Measurements from ENCODE around the gene NSMF.

NSMF gene

DNA sequence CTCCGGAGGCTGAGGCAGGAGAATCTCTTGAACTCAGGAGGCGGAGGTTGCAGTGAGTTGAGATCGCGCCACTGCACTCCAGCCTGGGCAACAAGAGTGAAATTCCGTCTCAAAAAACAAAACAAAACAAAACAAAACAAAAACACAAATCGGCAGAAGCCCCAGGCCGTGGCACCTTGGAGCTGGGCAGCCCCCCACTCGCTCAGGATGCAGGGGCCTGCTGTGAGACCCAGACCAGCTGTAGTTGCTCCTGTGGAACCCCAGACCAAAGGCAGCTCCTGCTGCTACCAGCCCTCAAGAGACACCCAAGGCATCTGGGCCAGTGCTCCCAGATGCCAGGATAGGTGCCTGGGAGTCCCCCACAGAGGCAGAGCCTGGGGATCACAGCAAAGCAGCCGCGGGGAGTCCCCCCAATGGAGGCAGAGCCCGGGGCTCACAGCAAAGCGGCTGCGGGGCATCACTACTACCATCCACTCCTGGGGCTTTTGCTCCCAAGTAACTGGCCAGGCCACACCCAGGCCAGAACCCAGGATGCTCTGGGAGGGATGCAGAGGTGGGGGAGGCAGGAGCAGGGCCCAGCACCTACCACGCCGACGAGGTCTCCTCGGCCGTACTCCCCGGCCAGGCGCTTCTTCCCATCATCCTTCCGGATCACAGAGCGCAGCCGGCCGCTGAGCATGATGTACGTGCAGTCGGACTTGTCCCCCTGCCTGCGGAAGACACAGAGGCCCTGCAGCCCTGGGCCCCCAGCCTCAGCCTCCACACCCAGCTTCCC is 37.7 kb upstream of the NSMF start:
- H3K4me3 ChIP-seq (ENCODE audit: low read depth, low read length): no peak overlapping the region
- DNase-seq (ENCODE audit: low read depth, low spot score): no peak
- TF ChIP-seq, protein P1, sequence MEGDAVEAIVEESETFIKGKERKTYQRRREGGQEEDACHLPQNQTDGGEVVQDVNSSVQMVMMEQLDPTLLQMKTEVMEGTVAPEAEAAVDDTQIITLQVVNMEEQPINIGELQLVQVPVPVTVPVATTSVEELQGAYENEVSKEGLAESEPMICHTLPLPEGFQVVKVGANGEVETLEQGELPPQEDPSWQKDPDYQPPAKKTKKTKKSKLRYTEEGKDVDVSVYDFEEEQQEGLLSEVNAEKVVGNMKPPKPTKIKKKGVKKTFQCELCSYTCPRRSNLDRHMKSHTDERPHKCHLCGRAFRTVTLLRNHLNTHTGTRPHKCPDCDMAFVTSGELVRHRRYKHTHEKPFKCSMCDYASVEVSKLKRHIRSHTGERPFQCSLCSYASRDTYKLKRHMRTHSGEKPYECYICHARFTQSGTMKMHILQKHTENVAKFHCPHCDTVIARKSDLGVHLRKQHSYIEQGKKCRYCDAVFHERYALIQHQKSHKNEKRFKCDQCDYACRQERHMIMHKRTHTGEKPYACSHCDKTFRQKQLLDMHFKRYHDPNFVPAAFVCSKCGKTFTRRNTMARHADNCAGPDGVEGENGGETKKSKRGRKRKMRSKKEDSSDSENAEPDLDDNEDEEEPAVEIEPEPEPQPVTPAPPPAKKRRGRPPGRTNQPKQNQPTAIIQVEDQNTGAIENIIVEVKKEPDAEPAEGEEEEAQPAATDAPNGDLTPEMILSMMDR (IDR thresholded peaks at IDR 0.05; ENCODE audit: low read depth, low read length): no peak
- in situ Hi-C loops (cut with HindIII; ENCODE audit: low sequenced_read_pairs): no loop called here

DNA sequence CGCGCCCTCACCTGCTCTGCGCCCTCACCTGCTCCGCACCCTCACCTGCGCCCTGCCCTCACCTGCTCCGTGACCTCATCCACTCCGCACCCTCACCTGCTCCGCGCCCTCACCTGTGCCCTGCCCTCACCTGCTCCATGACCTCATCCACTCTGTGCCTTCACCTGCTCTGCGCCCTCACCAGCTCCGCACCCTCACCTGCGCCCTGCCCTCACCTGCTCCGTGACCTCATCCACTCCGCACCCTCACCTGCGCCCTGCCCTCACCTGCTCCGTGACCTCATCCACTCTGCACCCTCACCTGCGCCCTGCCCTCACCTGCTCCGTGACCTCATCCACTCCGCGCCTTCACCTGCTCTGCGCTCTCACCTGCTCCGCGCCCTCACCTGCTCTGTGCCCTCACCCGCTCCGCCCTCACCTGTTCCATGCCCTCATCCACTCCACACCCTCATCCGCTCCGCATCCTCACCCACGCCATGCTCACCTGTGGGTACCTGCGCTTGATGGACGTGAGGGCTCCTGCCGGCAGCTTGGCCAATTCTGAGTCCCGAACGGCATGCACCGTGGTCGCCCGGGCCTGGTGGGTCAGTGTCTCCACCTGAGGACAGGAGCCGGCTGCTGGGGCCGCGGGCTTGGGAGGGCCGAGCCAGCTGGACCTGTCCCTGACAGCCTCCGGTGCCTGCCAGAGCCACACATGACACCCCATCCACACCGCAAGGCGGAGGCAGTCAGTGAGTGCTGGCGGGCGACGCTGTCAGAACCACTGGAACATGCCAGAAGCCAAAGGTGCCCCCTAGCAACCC is 35.6 kb upstream of the NSMF start:
- in situ Hi-C loops (cut with HindIII; ENCODE audit: low sequenced_read_pairs): no loop called here
- TF ChIP-seq, protein P1 (IDR thresholded peaks at IDR 0.05; ENCODE audit: low read depth, low read length): no peak
- H3K4me3 ChIP-seq (ENCODE audit: low read depth, low read length): no peak overlapping the region
- DNase-seq (ENCODE audit: low read depth, low spot score): no peak

DNA sequence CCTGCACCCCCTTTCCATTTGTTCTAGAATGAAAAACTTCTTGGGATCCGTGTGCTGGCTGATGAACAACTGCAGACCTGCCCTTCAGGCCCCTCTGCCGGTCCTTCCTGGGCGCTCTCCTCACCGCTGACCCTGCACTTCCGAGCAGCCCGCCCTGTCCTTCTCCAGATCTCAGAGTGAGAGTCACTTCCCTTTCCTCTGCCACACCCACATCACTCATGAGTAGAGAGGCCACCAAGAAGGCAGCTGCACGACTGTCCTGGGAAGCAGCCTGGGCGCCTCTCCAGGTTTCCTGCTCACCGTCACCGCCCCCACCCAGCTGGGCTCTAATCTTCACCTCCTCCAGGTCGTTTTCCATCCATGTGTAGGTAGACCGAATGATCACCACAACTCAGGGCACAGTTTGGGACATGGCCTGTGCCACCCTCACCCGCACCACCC is 35.0 kb upstream of the NSMF start:
- TF ChIP-seq, protein P1 (IDR thresholded peaks at IDR 0.05; ENCODE audit: low read depth, low read length): no peak
- no peak overlapping the region for H3K4me3 ChIP-seq (ENCODE audit: low read depth, low read length)
- DNase-seq (ENCODE audit: low read depth, low spot score): no peak
- in situ Hi-C loops (cut with HindIII; ENCODE audit: low sequenced_read_pairs): no loop called here

DNA sequence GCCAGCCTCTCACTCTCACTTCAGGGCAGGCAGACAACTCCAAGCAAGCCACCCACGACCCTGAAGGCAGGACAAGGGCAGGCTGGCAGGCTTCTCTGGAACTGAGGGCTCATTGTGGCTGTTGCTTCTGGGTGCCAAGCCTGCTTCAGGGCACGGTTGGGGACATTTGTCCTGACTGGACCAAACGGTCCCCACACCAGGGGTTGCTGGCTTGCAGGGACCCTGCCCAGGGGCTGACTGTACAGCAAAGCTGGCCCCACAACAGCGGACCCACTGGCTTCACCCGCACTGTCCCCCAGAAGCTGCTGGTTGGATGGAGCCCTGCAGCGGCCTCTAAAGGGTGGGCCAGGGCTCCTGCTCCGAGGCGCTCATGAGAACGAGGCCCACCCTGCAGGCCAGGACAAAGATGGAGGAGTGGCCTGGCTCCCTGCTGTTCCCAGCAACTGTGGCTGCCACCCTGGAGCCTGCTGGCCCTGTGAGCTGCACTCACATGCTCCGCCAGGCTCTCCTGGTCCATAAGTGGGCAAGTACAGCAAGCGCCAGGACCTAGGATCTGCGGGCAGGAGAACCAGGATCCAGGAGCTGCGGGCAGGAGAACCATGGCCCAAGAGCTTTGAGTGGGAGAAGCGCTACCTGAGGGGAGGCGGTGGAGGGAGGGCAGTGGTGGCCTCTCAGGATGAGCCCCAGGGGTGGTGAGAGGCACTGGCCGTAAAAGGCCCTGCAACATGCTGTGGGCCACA is 34.4 kb upstream of the NSMF start:
- no peak for DNase-seq (ENCODE audit: low read depth, low spot score)
- in situ Hi-C loops (cut with HindIII; ENCODE audit: low sequenced_read_pairs): no loop called here
- TF ChIP-seq, protein P1 (IDR thresholded peaks at IDR 0.05; ENCODE audit: low read depth, low read length): no peak

DNA sequence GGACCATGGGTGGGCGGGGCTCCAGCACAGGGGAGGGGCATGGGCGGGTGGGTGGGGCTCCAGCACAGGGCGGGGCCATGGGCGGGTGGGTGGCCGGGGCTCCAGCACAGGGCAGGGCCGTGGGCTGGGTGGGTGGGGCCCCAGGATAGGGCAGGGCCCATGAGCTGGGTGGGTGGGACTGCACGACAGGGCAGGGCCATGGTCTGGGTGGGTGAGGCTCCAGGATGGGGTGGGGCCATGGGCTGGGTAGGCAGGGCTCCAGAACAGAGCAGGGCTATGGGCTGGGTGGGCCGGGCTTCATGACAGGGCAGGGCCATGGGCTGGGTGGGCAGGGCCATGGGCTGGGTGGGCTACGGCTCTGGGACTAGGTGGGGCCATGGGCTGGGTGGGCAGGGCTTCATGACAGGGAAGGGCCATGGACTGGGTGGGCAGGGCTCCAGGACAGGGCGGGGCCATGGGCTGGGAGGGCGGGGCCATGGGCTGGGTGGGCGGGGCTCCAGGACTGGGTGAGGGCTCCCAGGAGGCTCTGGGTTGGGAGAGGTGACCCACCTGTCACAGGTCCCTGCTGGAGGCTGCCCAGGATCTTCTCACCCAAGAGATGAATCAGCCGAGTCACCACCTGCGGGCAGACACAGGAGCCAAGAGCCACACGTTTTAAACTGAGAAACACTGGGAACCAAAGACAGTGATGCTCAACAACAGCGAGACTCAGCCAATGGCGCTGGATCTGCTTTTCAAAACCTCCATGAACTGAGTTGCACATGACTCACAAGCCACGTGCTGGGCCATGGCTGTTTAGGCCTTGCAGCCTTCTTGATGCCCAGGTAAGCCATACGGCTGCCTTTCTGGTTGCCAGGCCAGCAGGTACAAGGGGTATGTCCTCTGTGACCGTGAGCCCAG is 33.6 kb upstream of the NSMF start:
- TF ChIP-seq, protein P1 (IDR thresholded peaks at IDR 0.05; ENCODE audit: low read depth, low read length): no peak
- no peak overlapping the region for H3K4me3 ChIP-seq (ENCODE audit: low read depth, low read length)
- DNase-seq (ENCODE audit: low read depth, low spot score): no peak
- in situ Hi-C loops (cut with HindIII; ENCODE audit: low sequenced_read_pairs): no loop called here

More for the DNA sequence above, 34.4 kb upstream of the NSMF start:
- no peak overlapping the region for H3K4me3 ChIP-seq (ENCODE audit: low read depth, low read length)

Data from astrocyte of the spinal cord (primary cell).